ENCODE data around the gene LEPR.
"Not testable (repeated sequence)": the region's sequence is repeated elsewhere in the genome, so short reads cannot be mapped to it uniquely, and the experiment has no call there.

Gene LEPR

DNA sequence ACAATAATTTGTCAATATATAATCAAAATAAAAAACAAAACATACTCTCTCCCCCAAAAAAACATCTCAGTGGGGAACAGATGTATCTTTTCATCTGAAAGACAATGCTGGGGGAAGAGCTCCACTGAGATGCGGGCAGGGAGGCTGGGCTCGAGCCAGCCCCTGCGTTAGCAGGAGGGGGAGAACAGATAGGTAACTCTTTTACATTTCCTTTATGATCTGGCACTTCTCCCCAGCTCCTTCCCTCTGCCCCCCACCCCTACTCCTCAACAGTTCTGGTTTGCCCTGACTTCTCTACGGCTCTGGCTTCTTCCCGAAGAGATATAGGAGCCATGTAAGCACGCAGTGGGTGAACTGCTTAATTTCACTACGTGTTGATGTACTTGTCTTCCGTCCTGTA, 12.4 kb downstream of the LEPR start:
- DNase-seq (ENCODE audit: low read depth) = no peak
- no peak overlapping the region for H3K4me3 ChIP-seq (ENCODE audit: low read depth, low read length)

DNA sequence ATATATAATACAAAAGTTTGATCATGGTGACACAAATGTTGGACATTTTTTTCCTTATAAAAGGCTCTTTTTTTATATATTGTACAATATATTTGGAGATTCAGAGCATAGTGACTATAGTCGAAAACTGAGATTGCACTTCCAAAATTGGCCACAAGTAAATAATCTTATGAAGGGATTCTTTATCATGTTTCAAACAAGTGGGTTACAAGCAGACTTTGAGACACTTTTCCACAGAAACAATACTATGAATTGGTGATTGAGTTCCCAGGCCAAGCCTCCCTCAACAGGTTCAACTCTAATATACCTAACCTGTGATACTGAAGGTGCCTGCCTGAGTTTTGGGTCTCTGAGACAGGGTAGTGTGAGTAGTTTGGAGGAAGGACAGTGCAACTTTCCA, 13.8 kb downstream of the LEPR start:
- DNase-seq (ENCODE audit: low read depth) = no peak
- H3K4me3 ChIP-seq (ENCODE audit: low read depth, low read length) = no peak overlapping the region

DNA sequence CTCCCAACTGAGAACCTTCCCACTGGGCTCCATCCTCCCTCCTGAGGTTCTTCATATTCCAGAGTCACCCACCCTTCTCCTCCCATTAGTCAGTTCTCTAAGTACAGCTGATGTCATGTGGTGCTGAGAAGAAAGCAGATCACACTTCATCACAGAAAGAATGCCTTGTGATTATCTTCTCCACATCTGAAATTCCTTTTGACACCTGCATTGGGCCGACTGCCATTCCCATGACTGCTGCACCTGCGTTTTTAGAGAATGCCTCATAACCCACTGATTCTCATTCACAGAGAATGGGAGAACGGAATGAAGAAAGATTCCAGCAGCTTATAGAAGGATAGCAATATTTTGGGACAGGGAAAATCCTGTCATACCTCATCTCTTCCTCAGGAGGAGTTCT, 14.3 kb downstream of the LEPR start:
- DNase-seq (ENCODE audit: low read depth) = no peak
- H3K4me3 ChIP-seq (ENCODE audit: low read depth, low read length) = no peak overlapping the region

DNA sequence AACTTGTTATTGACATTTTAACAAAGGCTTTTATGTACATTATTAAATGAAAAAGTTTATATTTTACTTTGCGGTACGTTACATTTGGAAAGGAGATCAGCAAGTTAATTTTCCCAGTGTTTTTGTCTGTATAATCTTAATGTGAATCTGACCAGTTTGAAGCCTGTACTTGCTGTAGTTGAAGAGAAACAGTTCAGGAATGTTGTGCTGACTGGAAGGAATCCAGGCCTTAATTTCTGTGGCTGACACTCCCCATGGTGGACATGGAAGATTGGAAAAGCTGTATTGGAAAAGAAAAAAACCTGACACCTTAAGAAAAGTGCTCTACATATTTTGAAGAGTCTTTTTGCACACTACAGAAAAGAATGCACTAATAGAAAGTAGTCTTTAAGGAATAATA, 15.5 kb downstream of the LEPR start:
- no peak overlapping the region for H3K4me3 ChIP-seq (ENCODE audit: low read depth, low read length)
- DNase-seq (ENCODE audit: low read depth) = no peak

DNA sequence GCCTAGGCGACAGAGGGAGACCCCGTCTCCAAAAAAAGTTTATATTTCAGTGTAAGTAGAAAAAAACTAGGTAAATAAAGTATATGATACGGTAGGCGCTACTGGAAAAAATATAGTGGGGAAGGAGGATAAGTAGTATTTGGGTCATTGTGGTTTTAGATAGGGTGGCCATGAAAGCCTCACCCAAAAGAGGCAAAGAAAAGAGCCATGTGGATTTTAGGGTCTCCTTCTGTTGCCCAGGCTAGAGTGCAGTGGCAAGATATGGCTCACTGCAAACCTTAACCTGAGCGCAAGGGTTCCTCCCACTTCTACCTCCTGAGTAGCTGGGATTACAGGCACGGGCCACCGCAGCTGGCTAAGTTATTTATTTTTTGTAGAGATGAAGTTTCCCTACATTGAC, 17.1 kb downstream of the LEPR start:
- no peak overlapping the region for H3K4me3 ChIP-seq (ENCODE audit: low read depth, low read length)
- no peak for DNase-seq (ENCODE audit: low read depth)

DNA sequence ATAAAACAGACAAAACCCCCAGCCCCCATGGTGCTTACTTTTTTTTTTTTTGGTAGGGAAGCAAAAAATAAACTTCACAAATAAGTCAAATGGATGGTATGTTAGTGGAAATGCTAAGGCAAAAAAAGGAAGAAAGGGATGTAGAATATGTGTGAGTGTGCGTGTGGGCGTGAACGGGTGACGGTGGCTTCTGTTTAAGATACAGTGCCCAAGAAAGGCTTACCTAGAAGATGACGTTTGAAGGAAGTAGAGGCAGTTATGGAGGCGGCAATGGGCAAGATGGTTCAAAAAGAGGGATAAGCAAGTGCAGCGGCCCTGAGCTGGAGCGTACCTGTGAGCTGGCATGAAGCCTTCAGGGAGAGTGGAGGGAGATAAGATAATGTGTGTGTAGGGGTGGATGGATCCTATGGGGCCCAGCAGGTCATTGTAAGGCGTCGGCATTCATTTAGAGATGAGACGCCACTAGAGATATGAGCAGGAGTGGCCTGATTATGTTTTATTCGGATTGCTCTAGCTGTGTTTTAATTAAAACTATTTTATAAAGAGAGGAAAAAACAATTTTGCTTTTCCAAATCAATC, 19.9 kb downstream of the LEPR start:
- no peak overlapping the region for H3K4me3 ChIP-seq (ENCODE audit: low read depth, low read length)
- no peak for DNase-seq (ENCODE audit: low read depth)

DNA sequence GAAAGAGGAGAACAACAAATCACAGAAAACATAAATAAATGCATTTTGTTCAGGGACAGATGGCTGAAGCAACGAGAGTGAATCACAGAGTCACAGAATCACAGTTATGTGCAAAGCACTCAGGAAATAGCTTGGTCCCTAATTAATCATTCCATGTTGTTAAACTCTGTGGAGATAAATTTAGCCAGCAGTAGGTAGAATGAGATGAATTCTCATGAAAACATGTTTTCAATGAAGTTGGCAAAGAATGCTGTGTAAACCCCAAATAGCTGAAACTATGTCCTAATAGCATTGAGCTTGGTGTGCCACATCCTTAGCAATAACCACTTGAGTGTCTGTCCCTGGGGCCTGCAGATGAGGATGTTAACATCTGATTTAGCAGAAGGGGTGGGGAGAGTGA, 20.4 kb downstream of the LEPR start:
- H3K4me3 ChIP-seq (ENCODE audit: low read depth, low read length) = no peak overlapping the region
- no peak for DNase-seq (ENCODE audit: low read depth)

DNA sequence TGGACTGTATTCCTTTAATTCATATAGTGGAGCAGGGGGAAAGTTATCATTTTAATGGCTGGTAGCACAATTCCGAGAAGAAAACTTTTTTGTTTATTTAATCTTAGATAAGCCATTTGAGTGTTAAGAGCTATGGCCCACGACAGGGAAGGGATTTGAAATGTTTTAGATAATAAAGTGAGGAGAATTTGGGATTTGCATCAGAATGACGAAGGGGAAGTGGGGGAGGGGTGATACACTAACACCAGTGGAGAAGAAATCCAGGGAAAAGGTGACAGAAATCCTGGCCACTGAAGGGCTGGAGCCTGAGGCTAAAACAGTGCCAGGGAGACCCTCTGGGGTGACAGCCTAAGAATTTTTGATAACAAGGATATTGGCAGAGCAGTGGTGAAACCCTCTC, 21.0 kb downstream of the LEPR start:
- H3K4me3 ChIP-seq (ENCODE audit: low read depth, low read length) = no peak overlapping the region
- no peak for DNase-seq (ENCODE audit: low read depth)

DNA sequence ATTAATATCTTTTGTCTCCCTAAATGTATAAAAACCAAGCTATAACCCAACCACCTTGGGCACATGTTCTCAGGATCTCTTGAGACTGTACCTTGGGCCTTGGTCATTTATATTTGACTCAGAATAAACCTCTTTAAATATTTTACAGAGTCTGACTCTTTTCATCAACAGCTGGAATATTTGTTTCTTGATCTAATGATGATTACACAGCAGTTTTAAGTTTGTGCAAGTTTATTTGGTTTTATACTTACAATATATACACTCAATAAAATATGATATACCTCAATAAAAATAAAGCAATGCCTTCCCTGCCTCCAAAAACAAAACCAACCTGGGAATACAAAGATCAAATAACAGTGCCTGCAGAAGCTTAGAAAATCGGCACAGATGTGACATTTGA, 22.0 kb downstream of the LEPR start:
- no peak for DNase-seq (ENCODE audit: low read depth)

DNA sequence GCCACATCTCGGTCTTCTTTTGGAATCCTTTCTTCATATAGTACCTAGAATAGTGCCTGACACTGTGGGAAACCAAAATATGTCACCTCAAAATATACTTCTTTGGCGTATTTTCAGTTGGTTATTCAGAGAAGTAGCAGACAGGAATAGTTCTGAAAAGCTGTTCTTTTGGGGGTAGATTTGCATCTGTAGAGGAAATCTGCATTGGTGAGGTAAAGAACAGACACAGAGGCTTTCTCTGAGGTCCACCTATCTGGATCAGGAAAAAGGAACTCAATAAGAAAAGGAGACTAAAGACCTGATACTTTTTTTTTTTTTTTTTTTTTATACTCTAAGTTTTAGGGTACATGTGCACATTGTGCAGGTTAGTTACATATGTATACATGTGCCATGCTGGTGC, 23.2 kb downstream of the LEPR start:
- no peak overlapping the region for H3K4me3 ChIP-seq (ENCODE audit: low read depth, low read length)
- no peak for DNase-seq (ENCODE audit: low read depth)

More for the DNA sequence above, 22.0 kb downstream of the LEPR start:
- no peak overlapping the region for H3K4me3 ChIP-seq (ENCODE audit: low read depth, low read length)

DNA sequence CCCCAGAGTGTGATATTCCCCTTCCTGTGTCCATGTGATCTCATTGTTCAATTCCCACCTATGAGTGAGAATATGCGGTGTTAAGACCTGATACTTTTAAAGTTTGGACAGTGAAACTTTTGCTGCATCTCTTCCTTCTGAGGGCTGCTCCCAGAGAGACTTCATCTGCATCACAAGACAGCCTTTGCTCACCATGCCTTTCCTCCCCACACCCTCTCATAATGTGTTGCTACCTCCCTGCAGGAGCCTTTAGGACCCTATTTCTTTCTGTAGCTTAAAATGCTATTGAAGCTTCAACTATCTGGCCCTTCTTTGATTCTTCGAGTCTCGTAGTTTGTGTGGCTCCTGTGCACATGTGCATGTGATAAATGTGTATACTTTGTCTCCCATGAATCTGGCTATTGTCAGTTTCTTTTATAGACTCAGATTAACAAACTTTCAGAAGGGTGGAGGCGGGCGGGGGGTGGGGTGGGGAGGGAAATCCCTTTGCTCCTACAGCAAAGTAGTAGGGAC, 23.7 kb downstream of the LEPR start:
- DNase-seq (ENCODE audit: low read depth) = no peak
- no peak overlapping the region for H3K4me3 ChIP-seq (ENCODE audit: low read depth, low read length)

DNA sequence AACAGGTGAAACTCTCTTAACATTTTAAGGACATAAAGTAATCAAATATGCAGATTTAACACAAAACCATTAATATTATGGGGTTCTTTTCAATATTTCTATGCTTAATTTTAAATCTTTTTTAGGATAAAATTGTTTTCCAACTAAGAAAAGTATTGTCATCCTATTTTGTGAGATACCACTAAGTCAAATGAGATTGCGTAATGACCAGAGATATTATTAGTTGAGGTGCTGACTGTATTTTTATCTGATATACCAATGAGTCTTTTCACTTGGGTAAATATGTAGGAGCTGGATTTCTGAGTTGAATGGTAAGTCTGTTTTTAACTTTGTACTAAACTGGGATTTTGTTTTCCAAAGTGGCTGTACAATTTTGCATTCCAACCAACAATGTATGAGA, 25.4 kb downstream of the LEPR start:
- no peak overlapping the region for H3K4me3 ChIP-seq (ENCODE audit: low read depth, low read length)
- DNase-seq (ENCODE audit: low read depth) = no peak

DNA sequence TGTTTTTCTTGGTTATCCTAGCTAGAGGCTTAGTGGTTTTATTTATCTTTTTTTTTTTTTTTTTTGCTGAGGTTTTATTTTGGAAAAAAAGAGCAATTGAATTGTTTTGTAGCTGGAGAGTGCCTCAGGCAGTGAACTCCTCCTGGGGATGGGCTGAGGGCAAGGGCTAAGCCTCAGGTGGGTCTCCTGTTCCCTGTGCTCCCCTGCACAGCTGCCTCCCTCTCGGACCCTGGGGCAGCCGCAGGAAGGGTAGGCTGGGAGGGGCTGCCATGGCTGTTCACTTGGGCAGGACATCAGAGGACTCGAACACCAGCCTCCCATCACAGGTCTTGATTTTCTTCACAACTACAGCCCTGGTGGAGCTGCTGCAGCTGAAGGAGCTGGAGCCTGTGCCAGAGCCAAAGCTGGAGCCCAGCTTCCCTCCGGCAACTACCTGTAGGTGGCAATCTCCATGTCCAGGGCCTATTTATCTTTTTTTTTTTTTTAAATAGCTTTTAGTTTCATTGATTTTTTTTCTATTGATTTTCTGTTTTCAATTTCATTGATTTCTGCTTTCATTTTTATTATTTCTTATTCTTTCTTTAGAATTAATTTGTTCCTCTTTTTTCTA, 28.9 kb downstream of the LEPR start:
- no peak for DNase-seq (ENCODE audit: low read depth)
- H3K4me3 ChIP-seq (ENCODE audit: low read depth, low read length) = no peak overlapping the region

DNA sequence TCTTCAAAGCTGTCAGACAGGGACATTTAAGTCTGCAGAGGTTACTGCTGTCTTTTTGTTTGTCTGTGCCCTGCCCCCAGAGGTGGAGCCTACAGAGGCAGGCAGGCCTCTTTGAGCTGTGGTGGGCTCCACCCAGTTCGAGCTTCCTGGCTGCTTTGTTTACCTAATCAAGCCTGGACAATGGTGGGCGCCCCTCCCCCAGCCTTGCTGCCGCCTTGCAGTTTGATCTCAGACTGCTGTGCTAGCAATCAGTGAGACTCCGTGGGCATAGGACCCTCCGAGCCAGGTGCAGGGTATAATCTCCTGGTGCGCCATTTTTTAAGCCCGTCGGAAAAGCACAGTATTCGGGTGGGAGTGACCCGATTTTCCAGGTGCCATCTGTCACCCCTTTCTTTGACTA, 35.2 kb downstream of the LEPR start:
- not testable (repeated sequence) for DNase-seq (ENCODE audit: low read depth)

DNA sequence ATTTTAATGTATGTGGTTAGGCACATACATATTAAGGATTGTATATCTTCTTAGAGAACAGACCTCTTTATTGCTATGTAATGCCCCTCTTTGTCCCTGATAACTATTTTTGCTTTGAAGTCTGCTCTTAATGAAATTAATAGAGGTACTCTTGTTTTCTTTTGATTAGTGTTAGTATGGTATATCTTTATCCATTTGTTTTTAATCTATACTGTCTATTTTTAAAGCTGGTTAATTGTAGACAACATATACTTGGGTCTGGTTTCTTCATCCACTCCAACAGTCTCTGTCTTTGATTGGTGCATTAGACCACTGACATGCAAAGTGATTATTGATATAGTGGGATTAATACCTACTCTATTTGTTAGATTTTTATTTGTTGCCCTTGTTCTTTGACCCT, 36.0 kb downstream of the LEPR start:
- no peak for DNase-seq (ENCODE audit: low read depth)
- H3K4me3 ChIP-seq (ENCODE audit: low read depth, low read length) = no peak overlapping the region

More for the DNA sequence above, 35.2 kb downstream of the LEPR start:
- not testable (repeated sequence) for H3K4me3 ChIP-seq (ENCODE audit: low read depth, low read length)

DNA sequence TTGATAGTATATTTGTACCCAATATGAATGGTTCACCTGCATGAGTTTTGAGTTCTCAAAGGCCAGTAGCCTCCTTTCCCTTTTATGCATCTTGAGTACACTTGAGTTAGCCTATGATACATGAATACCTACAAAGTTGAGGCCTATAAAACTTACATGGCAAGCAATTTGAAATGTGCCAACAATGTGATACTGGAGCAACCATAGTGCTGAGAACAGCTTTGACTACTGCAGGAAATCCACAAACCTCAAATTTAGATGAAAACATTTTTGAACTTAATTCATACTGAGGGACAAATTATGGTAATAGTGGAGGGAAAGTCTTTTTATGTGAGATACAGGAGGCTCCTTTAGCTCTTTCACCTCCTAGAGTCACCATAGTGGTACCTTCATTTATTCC, 37.4 kb downstream of the LEPR start:
- H3K4me3 ChIP-seq (ENCODE audit: low read depth, low read length) = no peak overlapping the region
- no peak for DNase-seq (ENCODE audit: low read depth)

DNA sequence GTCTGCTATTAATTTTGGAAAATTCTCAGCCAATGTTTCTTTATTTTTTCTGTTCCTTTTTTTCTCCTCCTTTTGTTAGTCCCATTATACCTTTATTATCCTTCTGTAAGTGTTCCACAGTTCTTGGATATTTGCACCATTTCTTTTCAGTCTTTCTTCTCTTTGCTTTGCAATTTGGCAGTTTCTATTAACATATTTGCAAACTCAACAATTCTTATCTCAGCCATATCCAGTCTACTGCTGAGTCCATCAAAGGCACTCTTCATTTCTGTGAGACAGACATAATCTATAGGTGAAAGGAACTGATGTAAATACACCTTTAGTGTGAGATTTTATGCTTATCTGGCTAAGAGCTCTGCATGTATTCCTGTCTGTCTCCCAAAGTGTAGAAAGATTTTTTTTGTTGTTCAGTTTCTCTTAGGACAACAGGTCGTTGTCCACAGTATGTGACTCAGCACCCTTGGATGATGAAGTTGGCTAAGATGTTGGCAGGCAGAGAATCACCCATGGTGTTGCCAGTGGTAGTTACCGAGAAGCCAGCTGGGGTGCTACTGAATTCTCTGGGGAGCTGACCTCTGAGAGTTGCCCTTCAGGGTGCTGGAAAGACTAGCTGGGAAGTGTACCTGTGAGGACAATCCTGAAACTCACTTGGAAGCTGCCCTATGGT, 38.4 kb downstream of the LEPR start:
- no peak for DNase-seq (ENCODE audit: low read depth)
- no peak overlapping the region for H3K4me3 ChIP-seq (ENCODE audit: low read depth, low read length)

DNA sequence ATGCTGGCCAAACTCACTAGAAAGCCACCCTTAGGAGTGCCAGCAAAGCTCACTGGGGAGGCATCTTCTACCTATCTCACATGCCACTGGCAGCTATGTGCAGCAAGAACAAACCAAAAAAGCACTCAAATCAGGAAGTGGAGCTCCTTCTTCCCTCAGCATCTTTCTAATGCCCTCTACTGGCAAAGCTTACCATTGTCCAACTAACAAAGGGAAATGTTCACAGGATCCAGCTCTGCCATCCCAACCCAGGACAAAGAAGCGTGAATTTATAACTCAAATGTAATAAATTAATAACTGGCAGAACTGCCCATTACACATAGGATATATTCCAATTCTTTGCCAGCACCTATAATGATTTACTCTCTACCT, 38.9 kb downstream of the LEPR start:
- H3K4me3 ChIP-seq (ENCODE audit: low read depth, low read length) = no peak overlapping the region
- no peak for DNase-seq (ENCODE audit: low read depth)

DNA sequence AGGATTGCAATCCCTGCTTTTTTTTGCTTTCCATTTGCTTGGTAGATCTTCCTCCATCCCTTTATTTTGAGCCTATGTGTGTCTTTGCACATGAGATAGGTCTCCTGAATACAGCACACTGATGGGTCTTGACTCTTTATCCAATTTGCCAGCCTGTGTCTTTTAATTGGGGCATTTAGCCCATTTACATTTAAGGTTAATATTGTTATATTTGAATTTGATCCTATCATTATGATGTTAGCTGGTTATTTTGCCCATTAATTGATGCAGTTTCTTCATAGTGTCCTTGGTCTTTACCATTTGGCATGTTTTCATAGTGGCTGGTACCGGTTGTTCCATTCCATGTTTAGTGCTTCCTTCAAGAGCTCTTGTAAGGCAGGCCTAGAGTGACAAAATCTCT, 45.4 kb downstream of the LEPR start:
- not testable (repeated sequence) for DNase-seq (ENCODE audit: low read depth); H3K4me3 ChIP-seq (ENCODE audit: low read depth, low read length)

DNA sequence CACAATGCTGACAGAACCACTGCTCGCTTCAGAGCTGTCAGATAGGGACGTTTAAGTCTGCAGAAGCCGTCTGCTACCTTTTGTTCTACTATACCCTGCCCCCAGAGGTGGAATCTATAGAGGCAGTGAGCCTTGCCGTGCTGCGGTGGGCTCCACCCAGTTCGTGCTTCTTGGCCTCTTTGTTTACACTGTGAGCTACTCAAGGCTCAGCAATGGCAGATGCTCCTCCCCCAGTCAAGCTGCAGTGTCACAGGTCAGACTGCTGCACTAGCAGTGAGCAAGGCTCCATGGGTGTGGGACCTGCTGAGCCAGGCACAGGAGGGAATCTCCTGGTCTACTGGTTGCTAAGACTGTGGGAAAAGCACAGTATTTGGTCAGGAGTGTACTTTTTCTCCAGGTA, 47.1 kb downstream of the LEPR start:
- H3K4me3 ChIP-seq (ENCODE audit: low read depth, low read length) = no peak overlapping the region
- DNase-seq (ENCODE audit: low read depth) = no peak
